ENCODE measurements around the gene TGFBR3L. TPM values are rescaled to one million over a fixed set of nuclear protein-coding genes. Genes with fewer than 3 reads are reported as not detected.
A peak's percentile ranks its signal among the peaks of the same experiment; 100 is the strongest.

Gene TGFBR3L
- total and polyA plus RNA-seq, 2 of the 4 experiments (the other 2 are of a cell fraction): 0.94 TPM; not detected in 1

DNA sequence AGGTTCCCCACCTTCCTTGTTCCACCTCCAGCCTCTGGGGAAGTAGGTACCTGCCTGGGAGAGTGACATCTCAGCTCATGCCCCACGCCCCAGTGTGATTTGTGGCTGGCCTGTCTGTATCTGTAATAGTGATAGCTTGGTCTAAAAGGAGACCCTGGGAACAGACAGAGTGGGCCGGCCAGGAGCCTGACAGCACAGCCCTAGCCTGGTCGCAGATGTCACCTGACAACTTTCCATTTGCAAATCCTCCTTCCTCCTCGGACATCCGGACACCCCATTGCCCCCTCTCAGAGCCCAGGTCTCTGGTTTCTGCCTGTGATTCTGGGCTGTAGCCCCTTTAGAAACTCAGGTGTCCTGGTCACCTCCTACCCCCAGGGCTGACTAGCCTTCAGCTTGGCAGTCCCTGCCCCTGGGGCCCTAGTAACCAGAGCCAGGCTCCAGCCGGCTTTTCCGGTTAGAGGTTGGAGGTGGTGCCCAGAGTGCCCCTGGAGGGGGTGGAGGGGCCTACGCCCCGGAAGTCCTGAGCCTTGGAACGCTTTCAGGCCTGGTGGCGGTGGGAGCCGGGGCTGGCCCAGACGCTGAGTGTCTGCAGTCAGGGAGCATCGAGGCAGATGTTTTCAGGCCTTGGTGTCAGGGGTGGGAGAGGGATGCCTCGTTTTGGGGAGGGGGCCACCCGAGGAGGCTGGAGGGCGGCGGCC, 19.9 kb upstream of the TGFBR3L start:
- no peaks in the 10 kb centered on the region for H3K9me3 ChIP-seq (ENCODE audit: control insufficient read depth, insufficient read depth, low read length)
- no peak overlapping the region for H3K14ac ChIP-seq (replicated peaks; ENCODE audit: low read depth, low read length)
- H3K4me2 ChIP-seq (ENCODE audit: low read depth, low read length): no peak overlapping the region
- dilution Hi-C loops (cut with HindIII; ENCODE audit: low sequenced_read_pairs, unreplicated experiment): no loop called here
- no peaks in the 10 kb centered on the region for H4K20me1 ChIP-seq (ENCODE audit: insufficient read depth, low read length)
- no peak overlapping the region for H2BK15ac ChIP-seq (ENCODE audit: low read depth, low read length)
- no peak overlapping the region for H4K91ac ChIP-seq (ENCODE audit: insufficient read depth, low read depth, low read length)
- intact Hi-C loops (cut with micrococcal nuclease): no loop called here
- TF ChIP-seq MXI1 (IDR thresholded peaks at IDR 0.05; ENCODE audit: borderline replicate concordance, low read depth, low read length): no peak
- TF ChIP-seq BHLHE40 (IDR thresholded peaks at IDR 0.05; ENCODE audit: low read depth, low read length): no peak
- TF ChIP-seq POLR2A (IDR thresholded peaks at IDR 0.05; ENCODE audit: low read depth, low read length): no peak
- TF ChIP-seq, protein P1, sequence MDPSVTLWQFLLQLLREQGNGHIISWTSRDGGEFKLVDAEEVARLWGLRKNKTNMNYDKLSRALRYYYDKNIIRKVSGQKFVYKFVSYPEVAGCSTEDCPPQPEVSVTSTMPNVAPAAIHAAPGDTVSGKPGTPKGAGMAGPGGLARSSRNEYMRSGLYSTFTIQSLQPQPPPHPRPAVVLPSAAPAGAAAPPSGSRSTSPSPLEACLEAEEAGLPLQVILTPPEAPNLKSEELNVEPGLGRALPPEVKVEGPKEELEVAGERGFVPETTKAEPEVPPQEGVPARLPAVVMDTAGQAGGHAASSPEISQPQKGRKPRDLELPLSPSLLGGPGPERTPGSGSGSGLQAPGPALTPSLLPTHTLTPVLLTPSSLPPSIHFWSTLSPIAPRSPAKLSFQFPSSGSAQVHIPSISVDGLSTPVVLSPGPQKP (IDR thresholded peaks at IDR 0.05; ENCODE audit: borderline replicate concordance, low read depth, low read length): no peak
- TF ChIP-seq CHD1 (IDR thresholded peaks at IDR 0.05; ENCODE audit: low read depth, low read length): no peak
- TF ChIP-seq FOS (IDR thresholded peaks at IDR 0.05; ENCODE audit: low read depth, low read length): no peak
- TF ChIP-seq NFE2L2 (IDR thresholded peaks at IDR 0.05; ENCODE audit: low read depth, low read length): no peak
- no peak overlapping the region for H2AFZ ChIP-seq (replicated peaks; ENCODE audit: low read length, poor library complexity)
- H2BK120ac ChIP-seq (ENCODE audit: low read depth, low read length): no peak overlapping the region
- ChIA-PET POLR2A (ENCODE audit: unreplicated experiment) (interaction anchor here (1.0 kb wide), 1 partner anchor 9 kb away, joined by 4 read pairs; the partner anchor contains the start of gene MAP2K7), CTCF (interaction anchor here (1.1 kb wide), 1 partner anchor 26 kb away, joined by 3 read pairs; no protein-coding TSS in a partner anchor)
- ATAC-seq (ENCODE audit: low read depth) (no peak), DNase-seq (no peak)
- H3K9ac ChIP-seq (ENCODE audit: low read depth, low read length): no peak overlapping the region
- H4K5ac ChIP-seq (ENCODE audit: low read depth, low read length): no peak overlapping the region
- WGBS, 2 experiments (ENCODE audit: extremely low coverage in 2 of 2, insufficient read length in 1 of 2): 33% methylated on average over 3 of the region's 18 CpGs; no CpG with 5 or more reads in 1 of the 2 experiments
- H3K56ac ChIP-seq (ENCODE audit: extremely low read depth, insufficient read depth, low read length): no peak overlapping the region
- H3K9me1 ChIP-seq (ENCODE audit: insufficient read depth, low read length): 0 out of 2 replicates have a peak, but pooled peaks cover 4% of the 10 kb centered on the region
- H2BK5ac ChIP-seq (ENCODE audit: low read depth, low read length, poor library complexity, severe bottlenecking): no peak overlapping the region
- no peaks in the 10 kb centered on the region for H3K27me3 ChIP-seq (ENCODE audit: control insufficient read depth, insufficient read depth, low read length)
- H3K36me3 ChIP-seq (ENCODE audit: control insufficient read depth, insufficient read depth, low read length): peaks cover 13% of the 10 kb centered on the region
- no peak overlapping the region for H3K23ac ChIP-seq (ENCODE audit: low read depth, low read length)
- in situ Hi-C loops (cut with MboI; ENCODE audit: low sequenced_read_pairs): no loop called here
- H2AK9ac ChIP-seq (replicated peaks; ENCODE audit: low read depth, low read length, poor library complexity): peak overlapping the region; percentile 42
- H4K8ac ChIP-seq (ENCODE audit: low read depth in 2 of 2, low read length in 2 of 2): no peak overlapping the region
- peaks cover 5 to 29% of the 10 kb centered on the region in 2 experiments for H3K79me1 ChIP-seq (ENCODE audit: low read depth in 1 of 2, low read length in 2 of 2)
- no peak overlapping the region for H3K4ac ChIP-seq (ENCODE audit: low read depth, low read length)
- H3K4me3 ChIP-seq (ENCODE audit: insufficient read depth, low read depth, low read length): no peak overlapping the region
- H2BK20ac ChIP-seq (ENCODE audit: low read depth, low read length): no peak overlapping the region
- H3K18ac ChIP-seq (ENCODE audit: low read depth, low read length): no peak overlapping the region
- no peak overlapping the region for H3K27ac ChIP-seq (ENCODE audit: insufficient read depth, low read length)
- BruUV-seq (replicated peaks): no TSS peak
- H3K4me1 ChIP-seq (ENCODE audit: control insufficient read depth, insufficient read depth, low read length): 0 out of 2 replicates have a peak, but pooled peaks cover 2% of the 10 kb centered on the region
- H2AK5ac ChIP-seq (ENCODE audit: low read depth, low read length): no peak overlapping the region

All from IMR-90 (cell line).